Fibroblast of mammary gland (primary cell): ENCODE results near the gene LAMTOR2.
"Not testable (repeated sequence)": the region's sequence is repeated elsewhere in the genome, so short reads cannot be mapped to it uniquely, and the experiment has no call there.

Source experiments
- DNase-seq: peaks from one replicate; pipeline ENCODE4 v3.0.0-alpha.2; 2010; ENCODE audit warnings: low read depth
- H3K4me3 ChIP-seq: 2 replicates; pipeline ENCODE4 v1.5.1; 2011; ENCODE audit warnings: low read depth, mild to moderate bottlenecking, low read length, moderate library complexity; ENCODE audit not compliant: control insufficient read depth
- CTCF ChIP-seq: conservative IDR thresholded peaks from 2 replicates; pipeline ENCODE4 v1.5.1; 2011; ENCODE audit warnings: low read depth, low read length, inconsistent platforms; ENCODE audit not compliant: control insufficient read depth, insufficient read depth

Gene LAMTOR2

GRCh38 chr1:156069490-156070455, 15.2 kb downstream of the LAMTOR2 start:
- no peak for DNase-seq
- H3K4me3 ChIP-seq = no peak overlapping the region
- TF ChIP-seq CTCF = no peak

- H3K4me3 ChIP-seq = no peak overlapping the region
- TF ChIP-seq CTCF = no peak
- no peak for DNase-seq
Observed at GRCh38 chr1:156070548-156070947, 16.0 kb downstream of the LAMTOR2 start.

GRCh38 chr1:156071332-156071816, 16.8 kb downstream of the LAMTOR2 start:
- DNase-seq = not testable (repeated sequence)

GRCh38 chr1:156072251-156072650, 17.7 kb downstream of the LAMTOR2 start:
- DNase-seq = no peak

More at GRCh38 chr1:156071332-156071816, 16.8 kb downstream of the LAMTOR2 start:
- not testable (repeated sequence) for H3K4me3 ChIP-seq

GRCh38 chr1:156073110-156073687, 18.6 kb downstream of the LAMTOR2 start:
- DNase-seq = no peak
- no peak for TF ChIP-seq CTCF

More at GRCh38 chr1:156072251-156072650, 17.7 kb downstream of the LAMTOR2 start:
- no peak overlapping the region for H3K4me3 ChIP-seq
- no peak for TF ChIP-seq CTCF

GRCh38 chr1:156073740-156074139, 19.2 kb downstream of the LAMTOR2 start:
- DNase-seq = no peak
- no peak for TF ChIP-seq CTCF
- no peak overlapping the region for H3K4me3 ChIP-seq

More at GRCh38 chr1:156073110-156073687, 18.6 kb downstream of the LAMTOR2 start:
- H3K4me3 ChIP-seq = no peak overlapping the region

GRCh38 chr1:156074661-156075060, 20.1 kb downstream of the LAMTOR2 start:
- DNase-seq = no peak
- TF ChIP-seq CTCF = no peak
- no peak overlapping the region for H3K4me3 ChIP-seq
